Natural killer cell treated with Interleukin-12 subunit alpha and Interleukin-12 subunit beta and Interleukin-15 and Interleukin-18, amount 100 ng/mL, for 72 hours (primary cell): Measurements from ENCODE around the gene CACNA2D1. TPM values are rescaled to one million over a fixed set of nuclear protein-coding genes. Genes with fewer than 3 reads are reported as not detected.

ENCODE experiments used
- ATAC-seq, 2 donors: fragments of 150-1000 bp; cut with Tn5 transposase in 1 of 2; sonication (Bioruptor Pico), chemical (Tn5 transposase) in 1 of 2; 2 replicates each; pipeline ENCODE4 v1.10.0; 2021
- DNase-seq: peaks from one replicate; pipeline ENCODE4 v3.0.0; 2022; ENCODE audit warnings: low spot score
- H3K27ac Mint-ChIP-seq, 2 donors: 1 replicate in 1 of 2; 2 replicates in 1 of 2; pipeline ENCODE4 v1.8.0; 2022; ENCODE audit warnings: mixed read lengths in 2 of 2, mild to moderate bottlenecking in 1 of 2, moderate library complexity in 1 of 2
- H3K27me3 Mint-ChIP-seq, 2 donors: 1 replicate in 1 of 2; 2 replicates in 1 of 2; pipeline ENCODE4 v1.8.0; 2022; ENCODE audit warnings: mixed read lengths in 2 of 2
- H3K36me3 Mint-ChIP-seq: one replicate; pipeline ENCODE4 v1.8.0; 2022; ENCODE audit warnings: mixed read lengths
- H3K4me1 Mint-ChIP-seq, 2 donors: 1 replicate in 1 of 2; 2 replicates in 1 of 2; pipeline ENCODE4 v1.8.0; 2022; ENCODE audit warnings: low read depth in 2 of 2, mixed read lengths in 2 of 2, mild to moderate bottlenecking in 1 of 2
- H3K4me3 Mint-ChIP-seq: one replicate; pipeline ENCODE4 v1.8.0; 2022; ENCODE audit warnings: mixed read lengths
- H3K9me3 Mint-ChIP-seq: 2 replicates; pipeline ENCODE4 v1.8.0; 2022; ENCODE audit warnings: mixed read lengths
- total RNA-seq, 2 donors: library from RNA; stranded (reverse); gene quantifications; one replicate each; pipeline ENCODE4 v1.2.3, GENCODE V29; 2022

CACNA2D1 gene
- total RNA-seq, 2 donors from 2014 or later = not detected

DNA sequence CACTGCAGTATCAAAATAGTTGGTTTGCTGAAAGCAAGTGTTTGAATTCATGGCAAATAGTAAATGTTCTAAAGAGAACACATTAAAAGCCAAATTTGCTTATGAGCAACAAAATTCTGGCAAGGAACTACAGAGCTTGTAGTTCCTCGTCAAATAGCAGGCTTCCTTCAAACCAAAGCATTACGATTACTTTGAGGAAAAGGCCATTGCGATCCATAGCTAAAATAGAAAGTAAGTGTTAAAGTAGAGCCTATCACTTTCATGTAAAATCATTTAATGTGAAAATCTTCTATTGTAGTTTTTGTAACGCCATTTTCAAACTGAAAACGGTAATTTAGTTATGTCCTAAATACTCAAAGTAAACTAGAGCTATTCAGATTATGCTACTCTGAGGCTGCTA, 20.1 kb downstream of the CACNA2D1 start:
- no peak overlapping the region for H3K4me3 Mint-ChIP-seq
- H3K27ac Mint-ChIP-seq = no peak overlapping the region
- H3K27me3 Mint-ChIP-seq = no peaks in the 10 kb centered on the region
- no peaks in the 10 kb centered on the region for H3K4me1 Mint-ChIP-seq
- no peak for DNase-seq
- ATAC-seq = no peak
- H3K9me3 Mint-ChIP-seq = no peaks in the 10 kb centered on the region
- H3K36me3 Mint-ChIP-seq = no peaks in the 10 kb centered on the region

DNA sequence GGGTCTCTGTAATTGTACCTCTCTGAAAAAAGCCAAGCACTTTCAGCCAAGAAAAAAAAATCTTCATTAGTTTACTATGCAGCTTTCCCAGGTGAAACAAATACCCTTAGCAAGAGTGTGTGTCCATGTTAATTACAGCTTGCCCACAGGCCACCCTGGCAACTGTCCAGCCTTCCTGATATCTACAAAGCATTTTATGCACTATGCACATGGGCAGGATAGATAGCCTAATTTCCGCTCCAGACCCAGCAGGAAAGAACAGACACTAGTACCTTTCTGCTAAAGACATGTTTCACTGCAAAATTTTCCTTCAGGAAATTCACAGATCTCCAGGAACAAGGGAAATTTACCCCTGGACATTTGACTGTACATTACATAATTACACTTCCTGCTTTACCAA, 24.4 kb downstream of the CACNA2D1 start:
- Mint-ChIP-seq H3K4me1 (no peaks in the 10 kb centered on the region), H3K27ac (no peak overlapping the region), H3K27me3 (no peaks in the 10 kb centered on the region), H3K4me3 (no peak overlapping the region), H3K9me3 (peaks cover 2% of the 10 kb centered on the region), H3K36me3 (no peaks in the 10 kb centered on the region)
- DNase-seq (no peak), ATAC-seq (no peak)

DNA sequence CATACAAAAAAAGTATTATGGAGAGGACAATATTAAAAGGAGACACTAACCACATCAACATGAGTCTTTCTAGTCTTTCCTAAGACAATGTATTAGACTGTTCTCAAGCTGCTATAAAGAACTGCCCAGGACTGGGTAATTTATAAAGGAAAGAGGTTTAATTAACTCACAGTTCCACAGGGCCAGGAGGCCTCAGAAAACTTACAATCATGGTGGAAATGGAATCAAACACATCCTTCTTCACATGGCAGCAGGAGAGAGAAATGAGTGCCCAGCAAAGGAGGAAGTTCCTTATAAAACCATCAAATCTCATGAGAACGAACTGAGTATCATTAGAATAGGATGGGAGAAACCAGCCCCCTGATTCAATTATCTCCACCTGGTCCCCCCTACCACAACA, 25.7 kb downstream of the CACNA2D1 start:
- ATAC-seq (no peak), DNase-seq (no peak)
- Mint-ChIP-seq H3K27ac (no peak overlapping the region), H3K9me3 (peaks cover 2% of the 10 kb centered on the region), H3K4me3 (no peak overlapping the region), H3K4me1 (no peaks in the 10 kb centered on the region), H3K36me3 (no peaks in the 10 kb centered on the region), H3K27me3 (no peaks in the 10 kb centered on the region)

DNA sequence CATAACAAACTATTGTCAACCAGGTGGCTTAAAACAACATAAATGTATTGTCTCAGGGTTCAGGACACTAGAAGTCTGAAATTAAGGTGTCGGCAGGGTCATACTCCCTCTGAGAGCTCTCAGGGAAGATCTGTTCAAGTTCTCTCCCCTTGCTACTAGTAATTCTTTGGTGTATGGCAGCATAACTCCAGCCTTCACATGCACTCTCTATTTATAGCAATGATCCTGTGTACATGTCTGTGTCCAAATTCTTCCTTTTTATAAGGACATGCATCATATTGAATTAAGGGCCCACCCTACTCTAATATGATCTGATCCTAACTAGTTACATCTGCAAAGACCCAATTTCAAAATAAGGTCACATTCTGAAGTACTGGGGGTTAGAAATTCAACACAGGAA, 27.2 kb downstream of the CACNA2D1 start:
- DNase-seq (no peak), ATAC-seq (no peak)
- no peaks in the 10 kb centered on the region for H3K27me3 Mint-ChIP-seq
- H3K9me3 Mint-ChIP-seq = peaks cover 2% of the 10 kb centered on the region
- no peaks in the 10 kb centered on the region for H3K4me1 Mint-ChIP-seq
- no peak overlapping the region for H3K27ac Mint-ChIP-seq
- no peak overlapping the region for H3K4me3 Mint-ChIP-seq
- H3K36me3 Mint-ChIP-seq = no peaks in the 10 kb centered on the region

DNA sequence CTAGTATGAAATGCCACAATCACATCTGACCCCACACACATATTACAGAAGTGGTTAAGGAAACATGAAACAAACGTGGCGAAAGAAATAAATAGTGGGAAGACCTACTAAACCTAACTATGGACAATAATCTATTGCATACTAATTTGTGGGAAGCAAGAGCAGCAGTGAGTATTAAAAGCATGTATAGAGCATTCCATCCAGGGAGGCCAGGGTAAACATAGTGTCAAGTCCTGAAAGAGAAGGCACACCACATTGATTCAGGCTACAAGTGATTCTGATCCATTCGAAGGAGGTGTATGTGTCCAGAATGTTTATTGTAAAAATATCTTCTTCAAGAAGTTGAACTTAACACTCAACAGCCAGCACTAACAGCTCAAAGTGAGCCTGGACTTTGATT, 29.2 kb downstream of the CACNA2D1 start:
- ATAC-seq (no peak), DNase-seq (no peak)
- H3K27ac Mint-ChIP-seq = no peak overlapping the region
- H3K4me1 Mint-ChIP-seq = no peaks in the 10 kb centered on the region
- H3K4me3 Mint-ChIP-seq = no peak overlapping the region
- no peaks in the 10 kb centered on the region for H3K36me3 Mint-ChIP-seq
- no peaks in the 10 kb centered on the region for H3K27me3 Mint-ChIP-seq
- peaks cover 2% of the 10 kb centered on the region for H3K9me3 Mint-ChIP-seq

DNA sequence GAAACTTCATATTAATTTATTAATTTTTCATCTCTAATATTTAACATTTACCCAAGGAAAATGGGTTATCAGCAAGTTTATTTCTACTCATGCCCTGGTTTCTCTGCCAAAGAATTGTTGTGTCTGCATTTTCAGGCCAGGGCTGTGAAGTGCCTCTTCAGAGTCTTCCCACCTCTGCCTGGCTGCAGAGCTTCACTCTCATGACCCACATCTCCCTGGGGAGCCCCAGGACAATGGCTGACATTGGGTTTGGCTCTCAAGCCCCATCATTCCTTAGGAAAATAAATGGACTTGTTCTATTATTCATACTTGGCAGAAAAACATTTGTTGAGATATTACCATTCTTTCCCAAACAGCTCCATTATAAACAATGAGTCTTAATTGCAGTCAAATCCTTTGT, 30.3 kb downstream of the CACNA2D1 start:
- Mint-ChIP-seq H3K4me3 (no peak overlapping the region), H3K27me3 (no peaks in the 10 kb centered on the region)
- no peak for ATAC-seq

DNA sequence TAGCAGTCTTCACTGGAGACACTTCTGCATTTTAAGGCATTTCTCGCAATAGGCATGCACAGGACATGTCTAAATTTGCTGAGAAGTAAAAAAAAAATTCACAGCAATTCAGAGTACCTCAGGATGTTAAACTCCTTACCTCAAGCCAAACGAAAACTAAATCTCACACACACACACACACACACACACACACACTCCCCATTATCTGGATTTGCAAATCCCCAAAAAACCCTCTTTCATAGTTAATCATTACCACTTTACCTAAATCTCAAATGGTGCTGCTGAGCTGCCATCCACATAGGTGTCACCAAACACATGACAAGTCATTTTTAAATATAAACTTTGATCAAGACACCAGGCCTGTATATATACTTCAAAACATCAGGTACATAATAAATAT, 31.8 kb downstream of the CACNA2D1 start:
- no peak overlapping the region for H3K4me3 Mint-ChIP-seq
- H3K9me3 Mint-ChIP-seq = peaks cover 7% of the 10 kb centered on the region
- ATAC-seq = no peak
- no peaks in the 10 kb centered on the region for H3K27me3 Mint-ChIP-seq
- no peak overlapping the region for H3K27ac Mint-ChIP-seq
- no peak for DNase-seq
- H3K36me3 Mint-ChIP-seq = no peaks in the 10 kb centered on the region
- H3K4me1 Mint-ChIP-seq = no peaks in the 10 kb centered on the region

More for the DNA sequence above, 30.3 kb downstream of the CACNA2D1 start:
- H3K4me1 Mint-ChIP-seq = no peaks in the 10 kb centered on the region
- H3K9me3 Mint-ChIP-seq = peaks cover 7% of the 10 kb centered on the region
- no peak for DNase-seq
- no peak overlapping the region for H3K27ac Mint-ChIP-seq
- H3K36me3 Mint-ChIP-seq = no peaks in the 10 kb centered on the region

DNA sequence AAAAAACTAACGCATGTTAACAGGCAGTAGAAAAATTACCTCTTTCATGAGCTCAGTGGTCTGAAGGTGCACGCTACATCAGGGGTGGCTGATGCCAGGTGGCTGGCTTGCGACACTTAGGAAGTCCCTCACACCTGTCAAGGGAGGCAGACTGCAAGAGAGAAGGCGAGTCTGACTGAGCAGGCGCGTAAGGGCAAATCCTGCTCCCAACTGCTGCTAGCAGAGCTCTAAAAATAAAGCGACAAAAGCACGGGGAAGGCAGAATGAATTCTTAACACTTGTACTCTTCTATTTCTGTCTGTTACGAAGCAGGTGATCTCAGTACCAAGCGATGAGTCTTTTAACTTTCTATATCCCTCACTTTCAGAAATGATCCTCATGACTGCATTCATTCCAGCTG, 33.1 kb downstream of the CACNA2D1 start:
- Mint-ChIP-seq H3K9me3 (peaks cover 7% of the 10 kb centered on the region), H3K4me3 (no peak overlapping the region), H3K36me3 (no peaks in the 10 kb centered on the region), H3K27me3 (no peaks in the 10 kb centered on the region), H3K4me1 (no peaks in the 10 kb centered on the region), H3K27ac (no peak overlapping the region)
- no peak for DNase-seq
- no peak for ATAC-seq

DNA sequence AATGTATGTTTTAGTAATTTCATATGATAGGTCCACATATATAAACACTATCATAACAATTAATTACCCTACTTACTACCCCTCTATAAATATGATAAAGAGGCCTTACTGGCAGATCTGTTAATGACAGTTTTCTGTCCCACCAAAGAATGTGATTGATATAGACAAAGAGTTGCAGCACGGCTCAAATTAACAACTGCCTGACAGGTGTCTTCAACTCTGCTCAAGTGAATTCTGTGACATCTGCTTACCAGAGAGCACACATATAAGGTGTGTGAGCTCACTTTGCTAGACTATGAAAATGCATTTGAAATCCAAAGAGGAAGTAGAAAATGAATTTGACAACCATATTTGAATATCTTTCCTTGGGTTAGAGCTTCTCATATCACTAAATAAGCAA, 36.6 kb downstream of the CACNA2D1 start:
- DNase-seq = no peak
- H3K36me3 Mint-ChIP-seq = peaks cover under 1% of the 10 kb centered on the region
- no peaks in the 10 kb centered on the region for H3K27me3 Mint-ChIP-seq
- no peak overlapping the region for H3K27ac Mint-ChIP-seq
- peaks cover 7% of the 10 kb centered on the region for H3K9me3 Mint-ChIP-seq
- no peak for ATAC-seq
- H3K4me1 Mint-ChIP-seq = no peaks in the 10 kb centered on the region
- H3K4me3 Mint-ChIP-seq = no peak overlapping the region

DNA sequence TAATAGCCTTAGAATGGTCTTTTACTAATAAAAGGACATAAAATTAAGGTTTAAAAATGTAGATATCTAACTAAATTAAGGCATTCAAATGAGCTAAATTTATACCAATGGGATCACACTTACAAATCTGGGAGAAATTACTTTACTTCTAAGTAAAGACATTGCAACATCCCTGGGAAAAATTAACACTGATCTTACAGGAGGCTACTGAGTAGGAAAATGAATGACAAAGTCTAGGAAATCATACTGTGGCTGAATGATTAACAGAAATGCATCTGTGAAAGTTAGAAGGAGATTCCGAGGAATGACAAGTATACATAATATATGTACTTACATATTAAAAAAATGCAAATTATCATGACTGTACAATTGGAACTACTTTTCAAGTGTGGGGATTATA, 38.3 kb downstream of the CACNA2D1 start:
- DNase-seq (no peak), ATAC-seq (no peak)
- H3K36me3 Mint-ChIP-seq = peaks cover 4% of the 10 kb centered on the region
- no peak overlapping the region for H3K4me3 Mint-ChIP-seq
- H3K27ac Mint-ChIP-seq = no peak overlapping the region
- H3K9me3 Mint-ChIP-seq = peaks cover 7% of the 10 kb centered on the region
- no peaks in the 10 kb centered on the region for H3K4me1 Mint-ChIP-seq
- no peaks in the 10 kb centered on the region for H3K27me3 Mint-ChIP-seq

DNA sequence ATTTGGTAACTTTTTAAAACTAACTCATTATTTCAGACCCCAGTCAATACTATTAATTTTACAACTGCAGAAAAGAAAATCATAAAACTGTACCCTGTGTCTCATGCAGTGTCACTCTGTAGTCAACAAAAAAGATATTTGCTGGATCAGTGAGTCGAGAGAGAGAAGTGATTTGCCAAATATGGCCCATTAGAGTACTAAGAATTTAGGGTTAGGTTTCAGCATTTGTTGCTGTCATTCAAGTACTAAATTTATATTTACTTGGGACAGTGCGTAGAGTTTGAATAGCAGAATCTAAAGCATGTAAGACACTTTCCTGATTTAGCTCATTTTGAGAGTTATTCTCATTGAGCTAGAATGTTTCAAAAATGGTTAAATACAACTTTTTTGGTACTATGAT, 38.9 kb downstream of the CACNA2D1 start:
- peaks cover 8% of the 10 kb centered on the region for H3K9me3 Mint-ChIP-seq
- H3K4me1 Mint-ChIP-seq = no peaks in the 10 kb centered on the region
- peaks cover 4% of the 10 kb centered on the region for H3K36me3 Mint-ChIP-seq
- no peak overlapping the region for H3K27ac Mint-ChIP-seq
- ATAC-seq (no peak), DNase-seq (no peak)
- no peaks in the 10 kb centered on the region for H3K27me3 Mint-ChIP-seq
- H3K4me3 Mint-ChIP-seq = no peak overlapping the region

DNA sequence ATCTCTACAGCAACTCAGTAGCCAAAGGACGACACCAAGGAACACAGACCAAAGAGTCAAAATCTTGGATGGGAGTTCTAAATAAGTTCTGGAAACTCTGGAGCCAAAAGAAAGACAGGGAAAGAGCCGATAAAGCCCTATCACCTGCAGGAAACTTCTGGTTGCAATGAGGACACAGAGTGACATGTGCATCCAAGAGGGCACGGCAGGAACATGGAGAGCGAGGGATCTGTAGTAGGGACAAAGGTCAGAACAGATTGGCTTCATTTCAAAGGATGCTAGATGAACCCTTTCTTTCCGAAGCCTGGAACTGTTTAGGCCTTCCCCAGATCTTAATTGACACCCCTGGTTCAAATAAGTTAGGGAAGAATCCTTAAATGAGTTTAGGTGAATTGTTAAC, 39.5 kb downstream of the CACNA2D1 start:
- DNase-seq (no peak), ATAC-seq (no peak)
- Mint-ChIP-seq H3K27ac (no peak overlapping the region), H3K27me3 (no peaks in the 10 kb centered on the region), H3K4me1 (no peaks in the 10 kb centered on the region), H3K9me3 (peaks cover 10% of the 10 kb centered on the region), H3K36me3 (peaks cover 4% of the 10 kb centered on the region), H3K4me3 (no peak overlapping the region)

DNA sequence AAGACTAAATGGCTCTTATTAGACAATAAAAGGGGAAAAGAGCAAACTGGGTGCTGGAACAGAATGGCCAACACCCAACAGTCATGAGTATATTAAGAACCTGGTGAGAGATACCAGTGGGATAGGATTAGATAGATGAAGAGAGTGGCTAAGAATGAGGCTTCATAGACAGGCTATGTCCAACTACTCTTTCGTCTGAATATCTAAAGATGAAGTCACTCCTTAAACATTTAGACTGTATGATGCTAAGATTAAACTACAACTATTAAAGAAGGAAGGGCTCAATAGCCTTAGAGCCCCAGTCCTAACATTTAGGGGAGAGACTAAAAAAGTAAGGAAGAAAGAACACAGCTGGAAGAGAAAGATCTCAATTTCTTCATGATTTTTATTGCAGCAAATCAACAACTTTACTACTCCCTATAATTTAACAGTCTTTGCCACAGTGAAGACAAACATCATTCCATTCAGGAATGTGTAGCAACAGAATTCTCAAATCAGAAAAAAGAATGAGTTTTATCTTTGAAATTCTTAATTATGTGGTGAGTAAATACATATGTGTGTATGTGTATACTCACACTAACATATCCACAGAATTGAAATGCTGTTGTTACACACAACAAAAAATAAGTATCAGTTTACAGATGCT, 45.6 kb downstream of the CACNA2D1 start:
- H3K4me1 Mint-ChIP-seq = no peaks in the 10 kb centered on the region
- no peak for ATAC-seq
- H3K36me3 Mint-ChIP-seq = peaks cover 4% of the 10 kb centered on the region
- no peak for DNase-seq
- no peaks in the 10 kb centered on the region for H3K27me3 Mint-ChIP-seq
- H3K27ac Mint-ChIP-seq = no peak overlapping the region
- peaks cover 3% of the 10 kb centered on the region for H3K9me3 Mint-ChIP-seq
- no peak overlapping the region for H3K4me3 Mint-ChIP-seq

DNA sequence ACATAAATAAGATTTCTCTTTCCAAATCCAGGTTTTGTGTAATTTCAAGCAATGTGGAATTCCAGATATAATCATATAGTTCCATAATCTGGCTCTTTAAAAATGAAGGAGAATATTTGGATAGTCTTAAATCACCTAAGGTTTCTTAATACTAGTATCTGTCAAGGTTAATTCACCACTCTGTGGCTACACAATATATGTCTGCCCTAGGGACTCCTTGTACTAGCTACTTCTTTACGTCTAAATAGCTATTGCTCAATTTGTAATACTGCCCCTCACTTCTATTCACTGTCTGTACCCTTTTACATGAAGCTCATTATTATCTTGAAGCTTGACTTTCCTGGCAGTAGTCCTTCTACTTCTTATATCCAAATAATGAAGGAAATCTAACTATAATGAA, 47.2 kb downstream of the CACNA2D1 start:
- Mint-ChIP-seq H3K9me3 (peaks cover 3% of the 10 kb centered on the region), H3K4me1 (no peaks in the 10 kb centered on the region), H3K4me3 (no peak overlapping the region), H3K27ac (no peak overlapping the region), H3K36me3 (no peaks in the 10 kb centered on the region), H3K27me3 (no peaks in the 10 kb centered on the region)
- ATAC-seq (no peak), DNase-seq (no peak)

DNA sequence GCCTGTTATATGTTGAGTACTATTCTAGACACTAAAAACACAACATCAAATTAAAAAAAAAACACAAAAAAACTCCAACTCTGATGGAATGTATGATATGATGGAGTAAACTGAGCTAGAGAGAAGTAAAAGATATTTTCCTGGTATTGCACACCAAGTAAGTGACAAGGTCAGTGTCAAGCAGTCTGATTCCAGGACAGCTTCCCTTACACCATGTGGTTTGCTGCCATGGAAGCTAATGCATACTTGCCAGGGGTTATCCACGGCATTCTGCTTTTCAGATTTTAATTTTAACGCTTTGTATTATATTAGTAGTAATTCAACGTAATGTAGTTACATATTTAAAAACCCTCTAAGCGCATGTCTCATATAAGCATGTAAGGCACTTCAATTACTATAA, 48.4 kb downstream of the CACNA2D1 start:
- Mint-ChIP-seq H3K4me3 (no peak overlapping the region), H3K9me3 (peaks cover 3% of the 10 kb centered on the region), H3K27ac (no peak overlapping the region), H3K36me3 (no peaks in the 10 kb centered on the region), H3K4me1 (no peaks in the 10 kb centered on the region), H3K27me3 (no peaks in the 10 kb centered on the region)
- no peak for DNase-seq
- ATAC-seq = no peak
